ENCODE results near the gene OR4B1. TPM values are rescaled to one million over a fixed set of nuclear protein-coding genes. Genes with fewer than 3 reads are reported as not detected.

OR4B1 gene
- total RNA-seq, 1 experiment from 2014 or later: not detected

- Histone ChIP-seq H3T11ph (ENCODE audit: low read length) (no peak overlapping the region), H3K4ac (ENCODE audit: low read depth, low read length) (no peak overlapping the region), H2AK5ac (ENCODE audit: insufficient read length, low read length) (no peak overlapping the region), H2BK20ac (ENCODE audit: low read depth, low read length, poor library complexity, severe bottlenecking) (no peak overlapping the region), H4K5ac (ENCODE audit: insufficient read length, low read depth, low read length) (no peak overlapping the region), H3K18ac (ENCODE audit: insufficient read length, low read depth, low read length) (no peak overlapping the region), H3K4me1 (ENCODE audit: insufficient read depth, low read length) (no peaks in the 10 kb centered on the region), H3K27ac (ENCODE audit: insufficient read length, low read depth, low read length) (no peak overlapping the region), H3K23ac (ENCODE audit: insufficient read length, low read depth, low read length) (no peak overlapping the region), H2AFZ (ENCODE audit: low read length) (no peak overlapping the region), H4K20me1 (ENCODE audit: control insufficient read depth, insufficient read depth, insufficient read length) (no peaks in the 10 kb centered on the region), H3K27me3 (ENCODE audit: insufficient read depth, low read length) (no peaks in the 10 kb centered on the region), H2BK15ac (ENCODE audit: low read depth, low read length) (no peak overlapping the region), H3K56ac (ENCODE audit: insufficient read length, low read depth, low read length) (no peak overlapping the region), H2BK120ac (ENCODE audit: low read depth, low read length, poor library complexity, severe bottlenecking) (no peak overlapping the region), H3K79me2 (ENCODE audit: insufficient read depth, low read length) (no peaks in the 10 kb centered on the region), H3K9me3 (ENCODE audit: control insufficient read depth, low read depth, low read length) (peaks cover 54% of the 10 kb centered on the region), H3K14ac (ENCODE audit: insufficient read depth, low read length) (no peak overlapping the region), H3K23me2 (ENCODE audit: insufficient read length, low read depth, low read length, poor library complexity, severe bottlenecking) (no peaks in the 10 kb centered on the region), H4K8ac (replicated peaks; ENCODE audit: insufficient read length, low read depth, low read length) (no peak overlapping the region), H3K9ac (ENCODE audit: extremely low read depth, insufficient read length, low read length) (no peak overlapping the region), H2BK12ac (ENCODE audit: insufficient read length, low read depth, low read length) (no peak overlapping the region), H4K91ac (ENCODE audit: insufficient read length, low read depth, low read length) (no peak overlapping the region), H2BK5ac (ENCODE audit: insufficient read length, low read length) (no peak overlapping the region), H3K79me1 (ENCODE audit: insufficient read depth, low read depth, low read length, poor library complexity, severe bottlenecking) (no peaks in the 10 kb centered on the region), H3K4me2 (ENCODE audit: insufficient read depth, insufficient read length, low read length) (no peak overlapping the region)
- H3K36me3 Mint-ChIP-seq (ENCODE audit: insufficient read depth in 1 of 3, low read depth in 3 of 3): peaks cover 1 to 30% (median 4%) of the 10 kb centered on the region in 3 experiments; a peak in 5 of 7 replicates
- no peak overlapping the region for H3K27ac Mint-ChIP-seq
- no peak for TF ChIP-seq CTCF (conservative IDR thresholded peaks at IDR 0.05)
- DNase-seq: no peak
- H3K9me3 Mint-ChIP-seq: peaks cover 86 to 91% of the 10 kb centered on the region in 2 experiments
- no peak overlapping the region for H3K4me3 Mint-ChIP-seq
- no peaks in the 10 kb centered on the region for H3K27me3 Mint-ChIP-seq (ENCODE audit: low read depth)
- WGBS (ENCODE audit: extremely low coverage, insufficient read length, low lambda C conversion rate): no CpG with 5 or more reads among the region's 1 CpG
- no peaks in the 10 kb centered on the region for H3K4me1 Mint-ChIP-seq
These were observed 32.3 kb downstream of the OR4B1 start for GRCh38 chr11:48248902-48249301.

Measured in H9 (cell line).